ENCODE results near the gene RFWD3. TPM values are rescaled to one million over a fixed set of nuclear protein-coding genes. Genes with fewer than 3 reads are reported as not detected.

The RFWD3 gene
- total and polyA plus RNA-seq, 2 donors (not counting 1 experiment from before 2014, with no cell fraction given), result 12.9 to 15.2 TPM

- peaks cover 5% of the 10 kb centered on the region for H3K4me1 ChIP-seq (ENCODE audit: control insufficient read depth, extremely low read depth, insufficient read depth, low read length)
- no peaks in the 10 kb centered on the region for H3K9me3 ChIP-seq (ENCODE audit: control insufficient read depth, insufficient read depth, low read depth, low read length)
- H3K27me3 ChIP-seq (ENCODE audit: control insufficient read depth, insufficient read depth, low read length), result no peaks in the 10 kb centered on the region
- H3K4me2 ChIP-seq (ENCODE audit: extremely low read depth, insufficient read depth, low read length), result no peak overlapping the region
- H3K36me3 ChIP-seq (ENCODE audit: control insufficient read depth, insufficient read depth, low read length), result peaks cover 9% of the 10 kb centered on the region
- H3K9ac ChIP-seq (ENCODE audit: insufficient read depth, low read length), result no peak overlapping the region
- DNase-seq (ENCODE audit: low read depth in 2 of 2), result peak; percentile 35 to 75
- no peak overlapping the region for H3K4me3 ChIP-seq (replicated peaks in 1 of 4; ENCODE audit: control extremely low read depth in 1 of 4, insufficient read depth in 1 of 4, low read depth in 3 of 4, low read length in 4 of 4)
- no peaks in the 10 kb centered on the region for H4K20me1 ChIP-seq (ENCODE audit: control insufficient read depth, extremely low read depth, insufficient read depth, low read length)
- H3K27ac ChIP-seq (ENCODE audit: insufficient read depth, low read length), result no peak overlapping the region
- no peaks in the 10 kb centered on the region for H3K79me2 ChIP-seq (ENCODE audit: control insufficient read depth, insufficient read depth, low read length)
- H2AFZ ChIP-seq (ENCODE audit: low read length), result no peak overlapping the region
- no peak for TF ChIP-seq EZH2 (IDR thresholded peaks at IDR 0.05; ENCODE audit: low read length, missing control alignments)
- TF ChIP-seq CTCF (conservative IDR thresholded peaks at IDR 0.05 in 1 of 2, IDR thresholded peaks at IDR 0.05 in 1 of 2; ENCODE audit: low read depth in 1 of 2, low read length in 2 of 2), result peak; percentile 55 to 60
Measured at GRCh38 chr16:74623214-74623838, 43.4 kb downstream of the RFWD3 start.

GRCh38 chr16:74622005-74622404 is 44.7 kb downstream of the RFWD3 start:
- Histone ChIP-seq H3K27me3 (ENCODE audit: control insufficient read depth, insufficient read depth, low read length) (no peaks in the 10 kb centered on the region), H3K36me3 (ENCODE audit: control insufficient read depth, insufficient read depth, low read length) (peaks cover 6% of the 10 kb centered on the region), H3K4me3 (replicated peaks in 1 of 4; ENCODE audit: control extremely low read depth in 1 of 4, insufficient read depth in 1 of 4, low read depth in 3 of 4, low read length in 4 of 4) (no peak overlapping the region), H3K4me1 (ENCODE audit: control insufficient read depth, extremely low read depth, insufficient read depth, low read length) (no peaks in the 10 kb centered on the region), H3K9me3 (ENCODE audit: control insufficient read depth, insufficient read depth, low read depth, low read length) (no peaks in the 10 kb centered on the region), H3K79me2 (ENCODE audit: control insufficient read depth, insufficient read depth, low read length) (no peaks in the 10 kb centered on the region), H3K27ac (ENCODE audit: insufficient read depth, low read length) (no peak overlapping the region), H3K9ac (ENCODE audit: insufficient read depth, low read length) (no peak overlapping the region), H3K4me2 (ENCODE audit: extremely low read depth, insufficient read depth, low read length) (no peak overlapping the region), H4K20me1 (ENCODE audit: control insufficient read depth, extremely low read depth, insufficient read depth, low read length) (no peaks in the 10 kb centered on the region), H2AFZ (ENCODE audit: low read length) (no peak overlapping the region)
- DNase-seq (ENCODE audit: low read depth in 2 of 2), result no peak
- TF ChIP-seq CTCF (conservative IDR thresholded peaks at IDR 0.05 in 1 of 2, IDR thresholded peaks at IDR 0.05 in 1 of 2; ENCODE audit: low read depth in 1 of 2, low read length in 2 of 2), result no peak
- TF ChIP-seq EZH2 (IDR thresholded peaks at IDR 0.05; ENCODE audit: low read length, missing control alignments), result no peak

GRCh38 chr16:74617206-74617788 is 49.4 kb downstream of the RFWD3 start:
- no peaks in the 10 kb centered on the region for H4K20me1 ChIP-seq (ENCODE audit: control insufficient read depth, extremely low read depth, insufficient read depth, low read length)
- no peak overlapping the region for H2AFZ ChIP-seq (ENCODE audit: low read length)

More at GRCh38 chr16:74617206-74617788, 49.4 kb downstream of the RFWD3 start:
- Histone ChIP-seq H3K36me3 (ENCODE audit: control insufficient read depth, insufficient read depth, low read length) (no peaks in the 10 kb centered on the region), H3K79me2 (ENCODE audit: control insufficient read depth, insufficient read depth, low read length) (no peaks in the 10 kb centered on the region), H3K9me3 (ENCODE audit: control insufficient read depth, insufficient read depth, low read depth, low read length) (no peaks in the 10 kb centered on the region), H3K27me3 (ENCODE audit: control insufficient read depth, insufficient read depth, low read length) (no peaks in the 10 kb centered on the region), H3K4me2 (ENCODE audit: extremely low read depth, insufficient read depth, low read length) (no peak overlapping the region), H3K27ac (ENCODE audit: insufficient read depth, low read length) (no peak overlapping the region), H3K4me3 (replicated peaks in 1 of 4; ENCODE audit: control extremely low read depth in 1 of 4, insufficient read depth in 1 of 4, low read depth in 3 of 4, low read length in 4 of 4) (no peak overlapping the region), H3K4me1 (ENCODE audit: control insufficient read depth, extremely low read depth, insufficient read depth, low read length) (no peaks in the 10 kb centered on the region), H3K9ac (ENCODE audit: insufficient read depth, low read length) (no peak overlapping the region)
- DNase-seq (ENCODE audit: low read depth in 2 of 2), result no peak
- TF ChIP-seq CTCF (conservative IDR thresholded peaks at IDR 0.05 in 1 of 2, IDR thresholded peaks at IDR 0.05 in 1 of 2; ENCODE audit: low read depth in 1 of 2, low read length in 2 of 2) (no peak), EZH2 (IDR thresholded peaks at IDR 0.05; ENCODE audit: low read length, missing control alignments) (no peak)
